ENCODE measurements around the gene KLHL2. TPM values are rescaled to one million over a fixed set of nuclear protein-coding genes. Genes with fewer than 3 reads are reported as not detected.
"Not testable (repeated sequence)": the region's sequence is repeated elsewhere in the genome, so short reads cannot be mapped to it uniquely, and the experiment has no call there.

KLHL2 gene
- total RNA-seq, 1 donor from 2014 or later: 10.6 TPM

DNA sequence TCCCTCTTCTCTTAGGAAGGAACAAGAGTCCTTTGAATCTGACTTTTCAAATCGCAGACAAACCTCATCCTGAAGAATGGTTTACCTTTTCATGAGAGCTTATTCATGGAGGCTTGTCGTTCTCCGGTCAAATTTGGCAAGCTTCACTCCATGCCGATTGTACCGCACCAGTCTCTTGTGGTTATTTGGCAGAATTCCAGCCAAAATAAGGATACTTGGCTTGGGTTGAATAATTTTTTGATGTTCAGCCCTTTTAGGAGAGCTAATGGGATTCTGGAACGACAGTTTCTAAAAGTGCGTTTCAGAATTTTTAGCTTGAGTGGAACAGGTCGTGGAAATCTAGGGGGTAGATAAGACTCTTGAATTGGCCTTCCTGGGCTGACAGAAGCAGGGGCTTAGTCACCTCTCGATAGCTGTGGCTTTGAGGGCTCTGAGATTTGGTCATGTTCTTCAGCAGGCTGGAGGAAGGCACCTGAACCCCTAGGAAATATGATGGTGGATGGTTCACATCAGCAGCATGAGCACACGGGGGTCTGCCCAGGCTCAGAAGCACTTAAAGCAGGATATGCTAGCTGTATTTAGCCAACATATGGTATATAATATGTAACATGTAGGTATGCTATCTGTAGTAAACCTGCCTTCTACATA is 1.5 kb downstream of the KLHL2 start:
- Mint-ChIP-seq H3K36me3 (ENCODE audit: low read depth, unreplicated experiment) (no peaks in the 10 kb centered on the region), H3K4me3 (ENCODE audit: unreplicated experiment) (no peak overlapping the region), H3K9me3 (ENCODE audit: unreplicated experiment) (no peaks in the 10 kb centered on the region), H3K27me3 (ENCODE audit: unreplicated experiment) (peaks cover 9% of the 10 kb centered on the region), H3K27ac (ENCODE audit: unreplicated experiment) (no peak overlapping the region), H3K4me1 (ENCODE audit: unreplicated experiment) (peaks cover 21% of the 10 kb centered on the region)
- TF ChIP-seq CTCF (IDR thresholded peaks at IDR 0.05; ENCODE audit: unreplicated experiment): no peak
- no peak for DNase-seq (ENCODE audit: low spot score)

DNA sequence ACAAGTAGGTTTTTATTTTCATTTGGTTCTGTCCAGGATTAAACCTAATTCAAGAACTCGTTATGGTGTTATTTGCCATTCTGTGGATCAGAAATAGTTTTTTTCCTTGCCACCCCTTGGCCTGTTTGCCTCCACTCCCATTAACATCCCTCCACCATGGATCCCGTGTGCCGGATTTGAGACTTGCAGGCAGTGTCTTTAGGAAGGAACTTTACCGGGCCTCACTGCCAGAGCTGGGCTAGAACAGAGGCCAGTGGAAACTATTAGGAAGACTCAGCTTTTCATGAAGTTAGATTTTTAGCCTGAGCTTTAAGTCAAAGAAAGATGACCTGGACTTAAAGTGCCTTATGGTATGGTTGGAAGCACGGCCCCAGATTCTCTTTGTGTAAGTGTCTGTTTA is 2.4 kb downstream of the KLHL2 start:
- Mint-ChIP-seq H3K9me3 (ENCODE audit: unreplicated experiment) (no peaks in the 10 kb centered on the region), H3K36me3 (ENCODE audit: low read depth, unreplicated experiment) (no peaks in the 10 kb centered on the region), H3K4me3 (ENCODE audit: unreplicated experiment) (no peak overlapping the region), H3K4me1 (ENCODE audit: unreplicated experiment) (peaks cover 25% of the 10 kb centered on the region), H3K27ac (ENCODE audit: unreplicated experiment) (no peak overlapping the region), H3K27me3 (ENCODE audit: unreplicated experiment) (peaks cover 9% of the 10 kb centered on the region)
- no peak for TF ChIP-seq CTCF (IDR thresholded peaks at IDR 0.05; ENCODE audit: unreplicated experiment)
- DNase-seq (ENCODE audit: low spot score): no peak

DNA sequence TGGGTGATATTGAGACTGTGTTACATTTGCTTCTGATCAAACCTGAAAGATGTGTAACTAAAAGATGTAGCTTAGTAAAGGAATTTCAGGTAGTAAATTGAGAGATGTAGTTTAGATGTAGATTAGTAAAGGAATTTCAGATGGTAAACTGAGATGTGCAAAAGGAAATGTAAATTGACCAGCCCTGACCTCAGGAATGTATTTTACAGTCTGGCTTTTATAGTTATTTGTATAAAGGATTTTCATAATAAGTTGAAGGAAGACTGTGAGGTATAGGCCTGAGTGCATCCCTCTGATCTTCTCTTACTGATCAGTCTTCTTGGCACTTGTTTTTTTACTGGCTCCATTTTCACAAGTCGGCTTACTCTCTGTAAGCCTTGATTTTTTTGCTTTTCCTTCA is 3.2 kb downstream of the KLHL2 start:
- H3K4me1 Mint-ChIP-seq (ENCODE audit: unreplicated experiment): peaks cover 25% of the 10 kb centered on the region
- H3K27me3 Mint-ChIP-seq (ENCODE audit: unreplicated experiment): peaks cover 9% of the 10 kb centered on the region
- H3K36me3 Mint-ChIP-seq (ENCODE audit: low read depth, unreplicated experiment): no peaks in the 10 kb centered on the region
- H3K4me3 Mint-ChIP-seq (ENCODE audit: unreplicated experiment): no peak overlapping the region
- DNase-seq (ENCODE audit: low spot score): no peak
- no peak for TF ChIP-seq CTCF (IDR thresholded peaks at IDR 0.05; ENCODE audit: unreplicated experiment)
- H3K27ac Mint-ChIP-seq (ENCODE audit: unreplicated experiment): no peak overlapping the region
- H3K9me3 Mint-ChIP-seq (ENCODE audit: unreplicated experiment): no peaks in the 10 kb centered on the region

GRCh38 chr4:165212647-165213046 is 5.3 kb downstream of the KLHL2 start:
- H3K27me3 Mint-ChIP-seq (ENCODE audit: unreplicated experiment); H3K36me3 Mint-ChIP-seq (ENCODE audit: low read depth, unreplicated experiment); H3K4me3 Mint-ChIP-seq (ENCODE audit: unreplicated experiment); H3K27ac Mint-ChIP-seq (ENCODE audit: unreplicated experiment); DNase-seq (ENCODE audit: low spot score); H3K9me3 Mint-ChIP-seq (ENCODE audit: unreplicated experiment): not testable (repeated sequence)
- H3K4me1 Mint-ChIP-seq (ENCODE audit: unreplicated experiment): peaks cover 20% of the 10 kb centered on the region

DNA sequence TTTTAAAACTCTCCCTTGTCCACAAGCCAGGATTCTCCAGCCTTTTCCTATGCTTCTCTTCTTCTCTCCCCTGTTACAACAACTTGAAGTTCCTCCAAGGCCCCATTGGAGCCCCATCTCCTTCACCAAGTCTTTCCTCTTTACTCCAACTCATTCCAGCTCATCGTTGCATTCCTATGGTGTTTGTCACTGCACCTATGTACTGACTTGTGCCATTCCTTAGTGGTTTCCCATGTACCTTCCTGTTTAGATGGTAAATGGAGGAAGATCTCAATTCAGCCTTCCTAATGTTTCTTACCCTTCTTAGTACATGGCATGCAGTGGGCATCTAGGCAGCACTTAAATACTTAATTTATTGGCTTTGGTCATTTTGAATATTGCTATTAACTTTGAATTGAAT is 6.0 kb downstream of the KLHL2 start:
- H3K4me1 Mint-ChIP-seq (ENCODE audit: unreplicated experiment): peaks cover 16% of the 10 kb centered on the region
- H3K27ac Mint-ChIP-seq (ENCODE audit: unreplicated experiment); H3K36me3 Mint-ChIP-seq (ENCODE audit: low read depth, unreplicated experiment): not testable (repeated sequence)

GRCh38 chr4:165213991-165214709 is 6.8 kb downstream of the KLHL2 start:
- H3K27me3 Mint-ChIP-seq (ENCODE audit: unreplicated experiment); H3K4me3 Mint-ChIP-seq (ENCODE audit: unreplicated experiment); DNase-seq (ENCODE audit: low spot score); H3K36me3 Mint-ChIP-seq (ENCODE audit: low read depth, unreplicated experiment); H3K9me3 Mint-ChIP-seq (ENCODE audit: unreplicated experiment); H3K27ac Mint-ChIP-seq (ENCODE audit: unreplicated experiment): not testable (repeated sequence)
- H3K4me1 Mint-ChIP-seq (ENCODE audit: unreplicated experiment): peaks cover 11% of the 10 kb centered on the region

More for the DNA sequence above, 6.0 kb downstream of the KLHL2 start:
- not testable (repeated sequence) for DNase-seq (ENCODE audit: low spot score); H3K9me3 Mint-ChIP-seq (ENCODE audit: unreplicated experiment); H3K4me3 Mint-ChIP-seq (ENCODE audit: unreplicated experiment); H3K27me3 Mint-ChIP-seq (ENCODE audit: unreplicated experiment)

DNA sequence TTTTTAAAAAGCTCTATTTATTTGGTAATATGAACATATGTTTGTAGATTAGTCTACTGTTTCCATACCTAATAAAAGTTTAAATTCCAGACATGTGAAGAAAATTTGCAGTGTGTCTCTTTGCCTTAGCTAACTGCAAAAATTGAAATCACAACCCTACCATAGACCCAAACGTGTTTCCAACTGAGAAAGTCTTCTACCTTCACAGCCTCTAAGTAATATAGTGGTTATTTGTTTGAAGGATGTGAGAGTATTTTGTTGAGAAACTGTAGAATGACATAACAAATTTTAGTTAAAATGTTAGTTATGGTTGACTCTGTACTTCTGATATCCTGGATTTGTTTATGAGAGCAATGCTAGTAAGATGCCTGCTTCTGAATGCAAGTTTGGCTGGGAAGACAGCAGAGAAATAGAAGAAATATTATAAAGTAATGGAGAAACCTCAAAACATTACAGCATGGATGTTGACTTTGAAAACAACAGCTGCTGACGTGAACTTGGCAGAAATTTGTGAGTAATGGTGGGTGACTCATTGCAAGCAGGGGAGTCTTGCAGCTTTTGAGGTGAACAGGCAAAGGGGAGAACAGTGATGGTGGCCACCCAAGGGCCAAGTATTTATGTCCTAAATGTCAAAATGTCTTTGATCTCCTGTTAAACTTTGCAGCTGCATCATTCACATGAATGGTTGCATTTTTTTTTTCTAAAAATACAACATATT is 7.8 kb downstream of the KLHL2 start:
- DNase-seq (ENCODE audit: low spot score); H3K4me3 Mint-ChIP-seq (ENCODE audit: unreplicated experiment); H3K27ac Mint-ChIP-seq (ENCODE audit: unreplicated experiment); H3K36me3 Mint-ChIP-seq (ENCODE audit: low read depth, unreplicated experiment); H3K9me3 Mint-ChIP-seq (ENCODE audit: unreplicated experiment); H3K27me3 Mint-ChIP-seq (ENCODE audit: unreplicated experiment): not testable (repeated sequence)
- H3K4me1 Mint-ChIP-seq (ENCODE audit: unreplicated experiment): peaks cover 13% of the 10 kb centered on the region

GRCh38 chr4:165215761-165216487 is 8.6 kb downstream of the KLHL2 start:
- H3K4me1 Mint-ChIP-seq (ENCODE audit: unreplicated experiment): peaks cover 13% of the 10 kb centered on the region
- not testable (repeated sequence) for DNase-seq (ENCODE audit: low spot score); H3K9me3 Mint-ChIP-seq (ENCODE audit: unreplicated experiment); H3K27ac Mint-ChIP-seq (ENCODE audit: unreplicated experiment); H3K27me3 Mint-ChIP-seq (ENCODE audit: unreplicated experiment); H3K36me3 Mint-ChIP-seq (ENCODE audit: low read depth, unreplicated experiment); H3K4me3 Mint-ChIP-seq (ENCODE audit: unreplicated experiment)
